Body of pancreas (tissue), 4 donors: ENCODE results near the gene DENND4A.

Experiments
- POLR2A ChIP-seq, 3 donors: fragments of 450-650 bp; IDR thresholded peaks; one replicate each; pipeline ENCODE4 v1.6.1; 2016; ENCODE audit warnings: antibody characterized with exemption in 3 of 3, mild to moderate bottlenecking in 2 of 3
- TF ChIP-seq, protein P1 (sequence below), 7 experiments: fragments of 450-650 bp in 4 of 7; fragments of 200-600 bp in 3 of 7; sonication (generic) in 3 of 7; IDR thresholded peaks; one replicate each; pipeline ENCODE4 v1.5.1; 2016 to 2019; ENCODE audit warnings: antibody characterized with exemption in 7 of 7

DNA sequence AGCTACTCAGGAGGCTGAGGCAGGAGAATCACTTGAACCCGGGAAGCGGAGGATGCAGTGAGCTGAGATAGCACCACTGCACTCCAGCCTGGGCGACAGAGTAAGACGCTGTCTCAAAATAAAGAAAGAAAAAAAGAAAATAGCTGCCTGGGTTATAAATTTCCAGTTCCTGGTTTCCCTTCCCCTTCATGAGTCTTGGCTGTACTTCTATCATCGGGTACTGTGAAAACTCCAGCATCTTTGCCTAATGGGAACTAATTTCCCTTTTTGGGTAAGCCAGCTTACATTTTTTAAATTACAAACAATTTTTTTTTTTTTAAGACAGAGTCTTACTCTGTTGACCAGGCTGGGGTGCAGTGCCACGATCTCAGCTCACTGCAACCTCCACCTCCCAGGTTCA, 15.0 kb downstream of the DENND4A start:
- TF ChIP-seq, protein P1, sequence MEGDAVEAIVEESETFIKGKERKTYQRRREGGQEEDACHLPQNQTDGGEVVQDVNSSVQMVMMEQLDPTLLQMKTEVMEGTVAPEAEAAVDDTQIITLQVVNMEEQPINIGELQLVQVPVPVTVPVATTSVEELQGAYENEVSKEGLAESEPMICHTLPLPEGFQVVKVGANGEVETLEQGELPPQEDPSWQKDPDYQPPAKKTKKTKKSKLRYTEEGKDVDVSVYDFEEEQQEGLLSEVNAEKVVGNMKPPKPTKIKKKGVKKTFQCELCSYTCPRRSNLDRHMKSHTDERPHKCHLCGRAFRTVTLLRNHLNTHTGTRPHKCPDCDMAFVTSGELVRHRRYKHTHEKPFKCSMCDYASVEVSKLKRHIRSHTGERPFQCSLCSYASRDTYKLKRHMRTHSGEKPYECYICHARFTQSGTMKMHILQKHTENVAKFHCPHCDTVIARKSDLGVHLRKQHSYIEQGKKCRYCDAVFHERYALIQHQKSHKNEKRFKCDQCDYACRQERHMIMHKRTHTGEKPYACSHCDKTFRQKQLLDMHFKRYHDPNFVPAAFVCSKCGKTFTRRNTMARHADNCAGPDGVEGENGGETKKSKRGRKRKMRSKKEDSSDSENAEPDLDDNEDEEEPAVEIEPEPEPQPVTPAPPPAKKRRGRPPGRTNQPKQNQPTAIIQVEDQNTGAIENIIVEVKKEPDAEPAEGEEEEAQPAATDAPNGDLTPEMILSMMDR (IDR thresholded peaks at IDR 0.05), result no peak
- TF ChIP-seq POLR2A (IDR thresholded peaks at IDR 0.05), result no peak
